Endothelial cell of umbilical vein (primary cell): ENCODE results near the gene ARID1B. TPM values are rescaled to one million over a fixed set of nuclear protein-coding genes. Genes with fewer than 3 reads are reported as not detected.

Source experiments
- BruUV-seq: library from RNA; stranded (reverse); fragments of 400-500 nt; replicated peaks from 2 replicates; lab custom pipeline; 2021; lab: Mats Ljungman, UMichigan
- CTCF ChIA-PET: fragments of 300-600, 350-600 bp; sonication (Branson Sonifier 250); formaldehyde crosslinking; loops from one replicate; lab custom pipeline; 2021; ENCODE audit warnings: antibody characterized with exemption, inconsistent platforms; lab: Charles Lee
- POLR2A ChIA-PET: fragments of 300-600, 350-600 bp; sonication (Branson Sonifier 250); formaldehyde crosslinking; loops from one replicate; lab custom pipeline; 2021; ENCODE audit warnings: antibody characterized with exemption, inconsistent platforms; lab: Charles Lee
- DNase-seq: peaks from one replicate; pipeline ENCODE4 v3.0.0-alpha.2; 2011; ENCODE audit warnings: low read depth, low spot score
- FAIRE-seq: peaks from 2 replicates; lab custom pipeline; 2011; peaks lifted over from hg19 to GRCh38; lab: Jason Lieb, UNC
- H2AFZ ChIP-seq: 2 replicates; pipeline ENCODE4 v1.6.0; 2012; ENCODE audit warnings: low read depth, low read length, control low read depth, inconsistent platforms
- H3K27ac ChIP-seq: 2 replicates; pipeline ENCODE4 v1.5.1; 2011; ENCODE audit warnings: low read depth, mild to moderate bottlenecking, control low read depth, low read length, moderate library complexity; ENCODE audit not compliant: insufficient read depth
- H3K27me3 ChIP-seq, 2 experiments: 2 replicates each; pipeline versions ENCODE4 v1.6.0 to v1.6.1; 2011; ENCODE audit warnings: low read length in 2 of 2, mixed read lengths in 1 of 2; ENCODE audit not compliant: control insufficient read depth in 2 of 2, insufficient read depth in 2 of 2
- H3K36me3 ChIP-seq, 2 experiments: 2 replicates in 1 of 2; 3 replicates in 1 of 2; pipeline ENCODE4 v1.5.1; 2011; ENCODE audit warnings: low read length in 2 of 2, mild to moderate bottlenecking in 1 of 2, moderate library complexity in 1 of 2; ENCODE audit not compliant: control insufficient read depth in 2 of 2, insufficient read depth in 2 of 2; ENCODE audit errors: extremely low read depth in 1 of 2
- H3K4me1 ChIP-seq: 3 replicates; pipeline ENCODE4 v1.5.1; 2011; ENCODE audit warnings: mild to moderate bottlenecking, low read length; ENCODE audit not compliant: control insufficient read depth, insufficient read depth; ENCODE audit errors: extremely low read depth
- H3K4me2 ChIP-seq: 2 replicates; pipeline ENCODE4 v1.6.1; 2011; ENCODE audit warnings: low read length, control low read depth, mixed read lengths; ENCODE audit not compliant: insufficient read depth
- H3K4me3 ChIP-seq, 3 experiments: fragments of 200-600 bp in 1 of 3; sonication (generic), shearing (Covaris generic) in 1 of 3; replicated peaks in 1 of 3; 2 replicates each; pipeline ENCODE4 v1.5.1; 2011 to 2016; ENCODE audit warnings: control low read depth in 3 of 3, low read length in 3 of 3, mild to moderate bottlenecking in 2 of 3, inconsistent platforms in 1 of 3, low read depth in 1 of 3, moderate library complexity in 1 of 3; ENCODE audit not compliant: insufficient read depth in 1 of 3
- H3K79me2 ChIP-seq: 2 replicates; pipeline ENCODE4 v1.6.0; 2012; ENCODE audit warnings: low read length, inconsistent platforms; ENCODE audit not compliant: control insufficient read depth, insufficient read depth
- H3K9ac ChIP-seq: replicated peaks from 2 replicates; pipeline ENCODE3; 2011; ENCODE audit warnings: low read length, control low read depth; ENCODE audit not compliant: insufficient read depth; ENCODE audit errors: extremely low read depth
- H3K9me1 ChIP-seq: replicated peaks from 3 replicates; pipeline ENCODE4 v1.6.0; 2011; ENCODE audit warnings: mild to moderate bottlenecking, low read length; ENCODE audit not compliant: control insufficient read depth, insufficient read depth; ENCODE audit errors: extremely low read depth
- H3K9me3 ChIP-seq: replicated peaks from 2 replicates; pipeline ENCODE4 v1.5.1; 2012; ENCODE audit warnings: low read length, inconsistent platforms; ENCODE audit not compliant: control insufficient read depth, insufficient read depth
- H4K20me1 ChIP-seq: replicated peaks from 2 replicates; pipeline ENCODE3; 2011; ENCODE audit warnings: mild to moderate bottlenecking, low read length; ENCODE audit not compliant: control insufficient read depth, insufficient read depth; ENCODE audit errors: extremely low read depth
- EZH2 ChIP-seq: IDR thresholded peaks from 2 replicates; pipeline ENCODE4 v1.6.1; 2012; ENCODE audit warnings: borderline replicate concordance, low read depth, mild to moderate bottlenecking, moderate library complexity, low read length, inconsistent platforms; ENCODE audit not compliant: severe bottlenecking
- FOS ChIP-seq: IDR thresholded peaks from 2 replicates; pipeline ENCODE4 v1.6.1; 2011; ENCODE audit warnings: mild to moderate bottlenecking, low read length, moderate library complexity, borderline replicate concordance; ENCODE audit not compliant: insufficient read depth
- GATA2 ChIP-seq: IDR thresholded peaks from 2 replicates; pipeline ENCODE4 v1.7.0; 2011; ENCODE audit warnings: low read depth, mild to moderate bottlenecking, moderate library complexity, mixed read lengths, low read length; ENCODE audit not compliant: insufficient read length, insufficient read depth
- JUN ChIP-seq: IDR thresholded peaks from 2 replicates; pipeline ENCODE4 v1.6.1; 2011; ENCODE audit warnings: borderline replicate concordance, low read depth; ENCODE audit not compliant: insufficient read length, insufficient read depth
- MYC ChIP-seq: IDR thresholded peaks from one replicate; pipeline ENCODE4 v1.6.1; 2011; ENCODE audit warnings: mild to moderate bottlenecking, low read depth, low read length
- POLR2A ChIP-seq: IDR thresholded peaks from 2 replicates; pipeline ENCODE4 v1.6.1; 2012; ENCODE audit warnings: low read depth, mild to moderate bottlenecking, control low read depth, low read length
- POLR2AphosphoS5 ChIP-seq: IDR thresholded peaks from 2 replicates; pipeline ENCODE4 v1.6.1; 2012; ENCODE audit warnings: low read depth, mild to moderate bottlenecking, control low read depth, low read length, moderate library complexity; ENCODE audit not compliant: insufficient read depth
- dilution Hi-C: fragments of 300-500 bp; cut with MboI; formaldehyde crosslinking; loops from one replicate; pipeline ENCODE4 v1.15.0; 2019; ENCODE audit warnings: low sequenced_read_pairs; ENCODE audit not compliant: extremely low pct_ligation_motif_present
- intact Hi-C: fragments of 100-400 bp; cut with micrococcal nuclease; formaldehyde crosslinking; loops from one replicate; pipeline ENCODE4 v1.10.0; 2022
- polyA plus RNA-seq, 4 experiments: library from polyadenylated mRNA; depleted of rRNA in 3 of 4; stranded (reverse) in 3 of 4; unstranded in 1 of 4; fragments of >200 nt; gene quantifications; 2 replicates each; pipeline versions ENCODE4 v1.2.1 to v1.2.3, GENCODE V29; 2011 to 2012; ENCODE audit warnings: missing spikeins in 1 of 4
- total RNA-seq: library from RNA; stranded (reverse); gene quantifications from 2 replicates; pipeline ENCODE4 v1.2.3, GENCODE V29; 2021
- TF ChIP-seq, protein P1 (sequence below), 2 donors: IDR thresholded peaks; 1 replicate in 1 of 2; 2 replicates in 1 of 2; pipeline ENCODE4 v1.5.1; 2011; ENCODE audit warnings: low read length in 2 of 2, mild to moderate bottlenecking in 2 of 2, moderate library complexity in 2 of 2, control low read depth in 1 of 2, inconsistent platforms in 1 of 2, low read depth in 1 of 2; ENCODE audit not compliant: insufficient read depth in 1 of 2; ENCODE audit errors: extremely low read depth in 1 of 2
- TF ChIP-seq, protein P2 (sequence below): IDR thresholded peaks from 2 replicates; pipeline ENCODE4 v1.6.1; 2011; ENCODE audit not compliant: insufficient read depth, insufficient read length

The ARID1B gene
- total and polyA plus RNA-seq, 2 donors (not counting 3 experiments of a cell fraction or from before 2014, with no cell fraction given) = 21.8 to 89.5 TPM

DNA sequence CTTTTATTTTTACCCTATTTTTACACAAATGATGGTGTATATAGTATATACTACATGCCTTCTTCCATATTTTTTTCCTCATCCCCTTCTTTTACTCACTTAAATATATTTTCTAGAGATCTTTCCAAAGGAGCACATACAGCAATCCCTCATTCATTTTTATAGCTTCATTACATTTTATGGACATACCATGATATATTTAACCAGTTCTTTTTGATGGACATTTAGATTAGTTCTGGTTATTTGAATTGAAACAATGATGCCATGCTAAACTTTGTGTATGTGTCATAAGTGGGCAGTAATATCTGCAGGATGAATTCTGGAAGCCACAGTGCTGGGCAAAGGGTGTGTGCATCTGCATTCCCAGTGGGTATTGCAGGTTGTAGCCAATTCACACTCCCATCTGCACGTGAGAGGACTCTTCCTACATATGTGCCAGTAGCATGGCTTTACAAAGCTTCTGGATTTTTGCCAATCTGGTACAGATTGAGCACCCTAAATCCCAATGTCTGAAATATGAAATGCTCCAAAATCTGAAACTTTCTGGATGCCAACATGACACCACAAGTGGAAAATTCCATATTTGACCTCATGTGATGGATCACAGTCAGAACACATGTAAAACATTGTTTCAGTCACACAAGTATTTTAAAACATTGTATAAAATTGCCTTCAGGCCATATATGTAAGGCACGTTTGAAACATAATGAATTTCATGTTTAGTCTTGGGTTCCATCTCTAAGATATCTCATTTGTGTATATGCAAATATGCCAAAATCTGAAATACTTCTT is 127.2 kb downstream of the ARID1B start:
- Histone ChIP-seq H4K20me1 (peaks cover 4% of the 10 kb centered on the region), H3K4me1 (peaks cover 12% of the 10 kb centered on the region), H3K4me2 (no peak overlapping the region), H3K9ac (no peak overlapping the region), H3K27me3 (no peaks in the 10 kb centered on the region), H3K36me3 (no peaks in the 10 kb centered on the region), H3K9me1 (no peaks in the 10 kb centered on the region), H3K27ac (no peak overlapping the region), H3K9me3 (no peaks in the 10 kb centered on the region), H3K79me2 (peaks cover 17% of the 10 kb centered on the region), H3K4me3 (no peak overlapping the region), H2AFZ (no peak overlapping the region)
- ChIA-PET POLR2A (no interaction called here), CTCF (interaction anchor here (1.2 kb wide), 1 partner anchor 14 kb away, joined by 4 read pairs; no protein-coding TSS in a partner anchor)
- no peak for TF ChIP-seq EZH2
- TF ChIP-seq, protein P1, sequence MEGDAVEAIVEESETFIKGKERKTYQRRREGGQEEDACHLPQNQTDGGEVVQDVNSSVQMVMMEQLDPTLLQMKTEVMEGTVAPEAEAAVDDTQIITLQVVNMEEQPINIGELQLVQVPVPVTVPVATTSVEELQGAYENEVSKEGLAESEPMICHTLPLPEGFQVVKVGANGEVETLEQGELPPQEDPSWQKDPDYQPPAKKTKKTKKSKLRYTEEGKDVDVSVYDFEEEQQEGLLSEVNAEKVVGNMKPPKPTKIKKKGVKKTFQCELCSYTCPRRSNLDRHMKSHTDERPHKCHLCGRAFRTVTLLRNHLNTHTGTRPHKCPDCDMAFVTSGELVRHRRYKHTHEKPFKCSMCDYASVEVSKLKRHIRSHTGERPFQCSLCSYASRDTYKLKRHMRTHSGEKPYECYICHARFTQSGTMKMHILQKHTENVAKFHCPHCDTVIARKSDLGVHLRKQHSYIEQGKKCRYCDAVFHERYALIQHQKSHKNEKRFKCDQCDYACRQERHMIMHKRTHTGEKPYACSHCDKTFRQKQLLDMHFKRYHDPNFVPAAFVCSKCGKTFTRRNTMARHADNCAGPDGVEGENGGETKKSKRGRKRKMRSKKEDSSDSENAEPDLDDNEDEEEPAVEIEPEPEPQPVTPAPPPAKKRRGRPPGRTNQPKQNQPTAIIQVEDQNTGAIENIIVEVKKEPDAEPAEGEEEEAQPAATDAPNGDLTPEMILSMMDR (IDR thresholded peaks at IDR 0.05; ENCODE audit: extremely low read depth in 1 of 2, insufficient read depth in 1 of 2, low read depth in 1 of 2, low read length in 2 of 2) = no peak
- TF ChIP-seq GATA2 = no peak
- no peak for TF ChIP-seq FOS
- TF ChIP-seq POLR2AphosphoS5 = no peak
- TF ChIP-seq, protein P2, sequence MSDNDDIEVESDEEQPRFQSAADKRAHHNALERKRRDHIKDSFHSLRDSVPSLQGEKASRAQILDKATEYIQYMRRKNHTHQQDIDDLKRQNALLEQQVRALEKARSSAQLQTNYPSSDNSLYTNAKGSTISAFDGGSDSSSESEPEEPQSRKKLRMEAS = no peak
- TF ChIP-seq MYC = no peak
- TF ChIP-seq JUN = no peak
- TF ChIP-seq POLR2A = no peak
- dilution Hi-C loops = no loop called here
- BruUV-seq = no TSS peak
- FAIRE-seq = no peak
- DNase-seq = no peak
- intact Hi-C loops = no loop called here
